NCI-H2171 treated with DMSO at 0.1 percent for 48 hours (cell line): ENCODE measurements around the gene STOML3.

Source experiments
- DNase-seq: peaks from one replicate; lab custom pipeline; 2025; lab: John Stamatoyannopoulos, UW

Gene STOML3

DNA sequence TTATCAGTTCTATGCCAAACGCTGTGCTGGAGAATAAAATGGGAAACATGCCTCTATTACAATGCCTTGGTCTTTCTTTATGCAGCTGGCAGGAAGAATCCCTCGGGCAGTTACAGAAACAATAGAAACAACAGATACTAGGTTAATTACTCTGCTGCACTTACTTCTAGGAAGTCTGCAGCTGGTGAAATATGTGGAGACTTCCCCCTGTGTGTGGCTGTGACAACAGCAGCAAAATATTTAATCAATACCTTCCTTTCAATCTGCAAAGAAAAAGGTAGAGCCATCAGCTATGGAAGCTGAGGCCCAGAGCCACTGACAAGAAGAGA lies 9.9 kb downstream of the STOML3 start:
- DNase-seq, result no peak

DNA sequence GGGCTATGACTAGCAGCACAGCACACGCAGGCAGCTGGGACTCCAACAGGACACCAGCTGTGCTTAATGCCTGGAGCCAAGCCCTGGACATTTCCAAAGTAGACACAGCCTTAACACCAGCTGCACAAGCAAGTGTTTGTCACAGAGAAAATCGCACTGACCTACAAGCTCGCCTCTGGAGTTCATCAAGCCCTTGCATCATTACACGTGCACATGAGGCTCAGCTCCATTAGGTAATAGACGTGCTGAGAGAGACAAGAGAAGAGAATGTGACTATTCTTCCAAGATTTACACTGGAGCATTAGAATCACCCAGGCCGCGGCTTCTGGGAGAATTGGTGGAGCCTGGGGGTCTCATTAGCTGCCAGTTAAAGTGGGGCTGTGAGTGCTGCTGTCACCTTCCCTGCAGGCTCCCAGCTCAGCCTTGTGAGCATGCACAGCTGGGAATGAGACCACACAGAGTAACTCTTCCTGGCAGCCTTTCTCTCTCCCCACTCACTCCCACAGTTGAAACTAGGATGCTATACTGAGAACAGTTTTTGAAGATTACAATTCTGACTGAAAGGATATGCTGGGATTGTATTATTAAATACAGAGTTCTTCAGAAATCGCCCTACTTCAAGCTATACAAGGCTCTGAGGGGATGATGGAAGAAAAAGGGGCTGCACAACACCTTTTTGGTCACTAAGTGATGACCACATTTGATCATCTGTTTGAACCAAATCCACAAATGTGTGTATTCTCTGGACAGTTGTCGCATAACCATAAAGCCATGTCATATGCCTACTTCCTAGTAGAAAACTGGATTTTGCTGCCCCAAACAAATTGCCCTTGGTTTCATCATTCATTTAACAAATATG lies 10.5 kb downstream of the STOML3 start:
- DNase-seq, result no peak

DNA sequence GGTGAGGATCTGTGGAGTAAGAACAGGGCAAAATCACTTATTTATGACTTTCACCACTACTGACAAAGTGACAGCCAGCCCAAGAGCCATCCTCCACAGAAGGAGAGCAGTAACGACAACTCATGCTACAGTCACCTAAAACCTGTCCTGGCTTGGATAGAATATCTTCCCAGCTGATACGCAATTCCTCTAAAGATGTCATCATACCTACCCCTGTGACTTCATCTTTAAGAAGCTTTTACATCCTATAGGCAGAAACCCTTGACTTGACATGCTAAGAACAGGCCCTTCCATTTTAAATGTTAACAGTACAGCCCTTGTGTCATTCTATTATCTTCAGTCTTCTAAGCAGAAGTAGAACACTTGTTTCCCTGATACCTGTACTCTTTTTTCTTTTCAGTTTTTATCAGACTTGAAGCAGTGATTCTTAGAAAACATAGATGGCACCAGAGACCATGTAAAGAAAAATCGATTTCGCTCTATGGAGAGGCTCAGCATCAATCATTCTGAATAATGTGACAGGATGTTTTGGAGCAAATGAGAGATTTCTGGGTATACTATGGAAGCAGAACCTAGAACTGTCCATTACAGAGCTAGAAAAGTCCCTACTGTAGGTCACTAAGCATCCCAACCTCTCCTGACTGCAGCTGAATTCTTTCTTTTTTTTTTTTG lies 20.1 kb downstream of the STOML3 start:
- no peak for DNase-seq

DNA sequence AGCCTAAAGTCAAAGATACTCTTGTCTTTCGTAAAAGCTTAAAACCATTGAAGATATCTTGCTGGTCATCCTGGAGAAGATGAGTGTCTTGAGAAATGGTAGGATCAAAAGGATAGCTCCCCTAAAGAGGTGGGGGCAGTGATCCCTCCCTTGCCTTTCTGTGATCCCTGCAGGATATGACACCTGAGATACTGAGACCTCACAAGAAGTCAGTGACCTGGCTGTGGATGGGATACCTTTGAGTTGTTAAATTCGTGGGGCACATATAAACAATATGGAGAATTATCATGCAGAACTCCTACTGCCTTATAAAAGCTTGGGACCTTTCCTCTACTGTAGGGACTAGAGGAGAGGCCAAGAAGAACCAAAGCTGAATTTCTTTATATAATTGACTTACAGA lies 21.4 kb downstream of the STOML3 start:
- no peak for DNase-seq

DNA sequence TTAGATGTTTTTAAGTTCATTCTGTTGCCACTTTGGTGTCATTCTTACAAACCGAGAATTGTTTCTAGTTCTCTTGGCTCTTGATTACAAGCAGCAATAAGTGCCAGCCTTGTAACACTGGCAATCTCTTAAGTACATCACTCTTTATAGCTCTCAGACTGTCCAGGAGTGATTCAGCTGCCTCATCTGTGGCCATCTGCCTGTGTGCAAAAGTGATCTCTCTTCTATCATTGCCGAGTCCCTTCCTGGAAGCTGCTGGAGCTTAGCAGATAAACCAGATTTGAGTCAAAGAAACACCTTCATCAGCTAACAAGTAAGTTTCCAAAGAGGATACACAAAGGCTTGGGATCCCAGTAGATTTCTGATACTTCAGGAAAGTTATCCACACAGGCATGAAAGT lies 23.2 kb downstream of the STOML3 start:
- DNase-seq, result no peak

DNA sequence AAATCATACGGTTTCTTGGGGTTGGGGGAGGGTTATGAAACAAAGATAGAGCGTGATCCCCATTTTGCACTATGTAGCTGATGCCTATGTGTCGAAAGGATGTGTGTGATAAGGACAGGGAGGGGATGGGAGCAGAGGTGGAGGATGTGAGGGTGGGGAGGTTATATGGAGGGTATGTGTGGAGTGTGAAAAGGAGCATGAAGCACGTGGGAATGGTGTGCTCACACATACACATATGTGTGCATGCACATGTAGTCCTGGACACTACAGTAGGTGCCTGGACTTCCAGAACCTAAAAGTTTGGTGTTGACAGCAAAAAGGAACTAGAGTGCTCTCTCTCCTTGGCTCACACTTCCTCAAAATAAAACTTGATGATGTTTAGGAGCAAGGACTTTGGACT lies 25.4 kb downstream of the STOML3 start:
- DNase-seq, result no peak

DNA sequence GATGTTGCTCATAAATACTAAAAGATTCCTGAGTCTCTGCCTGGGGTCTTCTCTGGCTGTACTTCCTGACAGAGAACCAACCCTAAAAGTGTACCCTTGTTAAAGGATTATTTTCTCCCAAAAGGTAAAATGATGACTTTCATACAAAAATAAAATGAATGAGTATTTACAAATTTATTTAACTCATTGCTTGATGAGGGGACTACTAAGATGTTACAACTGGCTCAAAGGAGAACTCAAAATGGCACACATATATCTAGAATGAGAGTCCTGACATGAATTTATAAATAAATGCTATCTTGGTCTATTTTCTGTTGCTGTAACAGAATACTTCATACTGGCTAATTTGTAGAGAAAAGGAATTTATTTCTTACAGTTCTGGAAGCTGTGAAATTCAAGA lies 30.5 kb downstream of the STOML3 start:
- DNase-seq, result no peak

DNA sequence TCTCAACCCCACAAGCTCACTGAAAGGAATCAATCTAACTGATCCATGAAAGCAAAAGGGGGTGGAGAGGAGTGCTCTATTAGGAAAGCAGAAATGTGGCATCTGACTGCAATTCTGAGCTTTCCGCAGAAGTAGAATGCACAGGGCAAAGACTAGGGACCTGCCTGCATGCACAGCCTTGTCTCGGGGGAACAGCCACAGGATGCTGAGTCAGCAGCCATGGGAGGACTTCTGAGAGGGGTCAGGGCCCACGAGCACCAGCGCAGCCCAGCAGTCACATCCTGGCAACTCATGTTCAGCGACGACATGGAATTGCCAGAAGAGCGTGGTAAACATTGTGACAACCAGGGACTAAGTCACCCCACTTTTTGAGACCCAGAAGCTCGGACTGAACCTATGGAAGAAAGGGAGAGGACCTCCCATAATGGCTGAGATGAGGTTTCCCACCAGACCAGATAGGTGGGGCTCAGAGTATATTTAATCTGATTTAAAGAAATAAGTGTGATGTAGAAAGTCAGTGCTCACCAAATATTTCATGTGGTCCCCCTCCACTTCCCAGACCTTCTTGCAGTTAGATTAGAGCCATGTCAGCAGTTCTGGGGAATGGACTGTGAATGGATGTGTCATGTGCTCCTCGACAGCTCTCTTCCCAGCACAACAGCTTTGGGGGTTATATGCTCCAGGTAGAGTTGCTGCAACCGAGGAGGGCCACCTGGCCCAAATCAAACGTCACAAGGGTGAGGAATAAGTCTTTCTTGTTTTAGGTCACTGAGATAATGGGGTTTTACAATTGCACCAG lies 32.6 kb downstream of the STOML3 start:
- DNase-seq, result no peak

DNA sequence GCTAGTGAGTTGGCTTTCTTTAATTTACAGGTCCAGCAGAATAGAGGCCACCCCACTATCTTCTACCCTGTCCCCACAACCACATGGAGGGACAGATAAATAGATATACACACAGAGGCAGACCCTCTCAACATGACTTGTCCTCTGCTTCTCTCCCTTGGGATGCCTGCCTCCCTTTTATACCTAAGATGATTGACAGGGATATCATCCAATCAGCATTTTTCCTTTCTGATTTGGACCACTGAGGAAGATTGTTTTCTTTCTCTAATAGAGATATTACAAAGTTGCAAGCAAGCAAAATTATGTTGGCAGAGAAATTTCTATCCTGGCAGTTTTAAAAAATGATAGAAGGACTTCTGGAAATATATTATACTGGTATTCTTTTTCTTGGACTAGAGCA lies 35.8 kb downstream of the STOML3 start:
- DNase-seq, result no peak

DNA sequence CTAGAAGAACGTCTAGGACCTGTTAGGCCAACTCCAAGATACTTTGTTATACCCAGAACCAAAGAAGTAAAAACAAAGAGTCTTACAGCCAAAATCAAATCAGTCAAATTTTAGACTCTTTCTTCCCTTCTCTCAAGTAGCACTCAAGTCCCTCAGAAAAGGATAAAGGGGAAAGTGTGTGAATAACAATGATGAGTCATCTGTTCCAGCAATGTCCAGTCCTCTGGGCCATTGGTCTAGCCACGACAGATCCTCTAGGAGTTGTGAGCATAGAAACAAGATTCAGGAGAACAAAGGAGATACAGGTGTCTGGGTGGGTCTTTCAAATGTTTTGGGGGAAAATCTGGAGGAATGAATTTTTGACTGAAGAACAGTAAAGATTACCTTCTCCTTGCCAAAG lies 36.3 kb downstream of the STOML3 start:
- DNase-seq, result no peak

DNA sequence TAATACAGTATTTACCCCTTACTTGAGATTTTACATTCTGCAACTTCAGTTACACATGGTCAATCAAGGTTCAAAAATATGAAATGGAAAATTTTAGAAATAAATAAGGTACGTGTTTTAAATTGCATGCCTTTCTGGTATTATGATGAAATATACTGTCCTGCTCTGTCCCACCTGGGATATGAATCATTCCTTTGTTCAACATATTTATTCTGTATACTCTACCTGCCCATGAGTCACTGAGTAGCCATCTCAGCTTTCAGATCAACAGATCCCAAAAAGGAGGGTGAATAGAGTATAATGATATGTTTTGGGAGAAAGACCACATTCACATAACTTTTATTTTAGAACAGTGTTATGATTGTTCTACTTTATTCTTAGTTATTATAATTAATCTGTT lies 37.8 kb downstream of the STOML3 start:
- no peak for DNase-seq

DNA sequence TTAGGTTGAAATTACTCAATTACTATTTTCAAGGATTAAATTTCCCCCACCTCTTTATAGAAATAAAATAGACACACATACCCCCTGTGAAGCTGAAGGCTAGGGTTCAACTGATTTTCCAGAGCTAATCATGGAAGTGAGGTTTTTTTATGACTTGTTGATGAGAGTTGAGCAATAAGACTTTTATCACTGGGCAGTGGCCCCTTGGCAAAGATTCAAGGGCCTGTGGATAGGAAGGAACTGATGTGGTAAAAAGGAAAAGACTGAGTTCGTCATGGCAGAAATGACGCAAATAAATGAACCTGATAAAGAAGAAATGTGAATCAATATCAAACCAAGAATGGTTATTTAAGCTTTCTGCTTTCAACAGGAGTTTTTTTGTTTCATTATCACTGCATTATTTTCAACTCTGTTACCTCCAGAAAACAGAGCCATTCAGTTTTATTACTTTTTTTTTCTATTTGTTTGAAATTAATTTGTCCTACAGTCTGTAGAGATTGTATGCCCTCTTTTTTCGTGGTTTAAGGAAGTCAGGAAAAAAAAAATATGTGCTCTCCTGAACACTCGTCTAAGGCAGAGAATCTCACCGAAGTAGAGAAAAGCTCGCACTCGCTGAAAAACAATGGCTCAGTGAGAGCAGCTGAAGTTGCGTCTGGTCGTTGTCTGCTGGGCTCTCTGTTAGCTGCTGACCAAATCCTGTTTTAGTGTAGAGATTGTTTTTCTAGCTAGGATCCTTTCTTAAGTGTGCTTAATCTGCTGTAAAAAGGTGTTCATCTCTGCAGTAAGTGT lies 38.9 kb downstream of the STOML3 start:
- DNase-seq, result no peak

DNA sequence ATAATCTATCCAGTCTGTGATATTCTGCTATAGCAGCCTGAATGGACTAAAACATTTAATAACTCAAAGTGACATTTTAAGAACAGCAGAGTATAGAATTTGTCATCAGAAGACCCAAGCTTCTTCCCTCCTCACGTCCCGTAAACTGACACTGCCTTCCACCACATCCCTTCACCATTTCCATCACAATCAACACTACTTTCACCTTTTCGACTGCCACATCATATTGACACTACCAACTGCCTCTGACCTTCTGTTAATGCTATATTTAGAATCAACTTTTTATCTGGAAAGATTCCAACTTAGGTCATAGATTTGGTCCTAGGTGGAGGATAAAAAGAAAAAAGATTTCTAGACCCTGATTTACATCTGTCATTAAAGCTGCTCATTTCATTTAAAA lies 39.6 kb downstream of the STOML3 start:
- no peak for DNase-seq

DNA sequence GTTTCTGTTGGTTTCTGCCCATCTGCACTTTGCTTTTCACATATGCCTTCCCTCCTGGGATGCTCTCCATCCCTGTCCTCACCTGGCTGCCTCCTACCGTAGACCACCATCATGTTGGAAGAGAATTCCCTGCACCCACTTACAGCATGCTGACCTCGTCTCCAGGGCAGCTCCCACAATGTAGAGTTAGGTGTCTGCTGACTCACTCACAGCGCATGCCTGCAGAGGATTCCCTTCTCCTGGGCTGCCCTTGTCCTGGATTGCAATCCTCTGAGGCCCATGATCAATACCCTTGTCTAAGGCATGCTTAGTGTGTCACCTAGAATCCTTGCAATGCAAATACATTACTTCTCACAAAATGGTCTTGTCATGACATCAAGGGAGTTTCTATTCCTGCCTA lies 43.6 kb downstream of the STOML3 start:
- no peak for DNase-seq

DNA sequence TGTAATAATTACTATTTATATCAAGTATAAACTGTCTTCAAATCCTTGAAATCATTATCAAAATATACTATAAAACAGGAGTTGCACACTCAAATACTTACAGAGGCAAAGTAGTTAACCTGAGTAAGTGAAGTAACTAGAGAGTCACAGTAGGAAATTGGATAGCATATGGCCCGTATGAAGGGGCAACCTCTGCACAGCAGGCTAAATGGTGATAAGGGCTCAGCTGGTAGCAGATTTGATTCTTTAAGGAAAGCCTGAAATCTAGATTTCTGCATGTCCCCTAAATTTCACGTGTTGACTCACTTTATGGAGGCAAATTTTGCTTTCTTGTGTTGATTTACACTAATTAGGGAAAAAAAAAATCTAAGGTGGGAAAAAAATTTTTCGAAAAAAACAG lies 46.4 kb downstream of the STOML3 start:
- peak; percentile 1 for DNase-seq

DNA sequence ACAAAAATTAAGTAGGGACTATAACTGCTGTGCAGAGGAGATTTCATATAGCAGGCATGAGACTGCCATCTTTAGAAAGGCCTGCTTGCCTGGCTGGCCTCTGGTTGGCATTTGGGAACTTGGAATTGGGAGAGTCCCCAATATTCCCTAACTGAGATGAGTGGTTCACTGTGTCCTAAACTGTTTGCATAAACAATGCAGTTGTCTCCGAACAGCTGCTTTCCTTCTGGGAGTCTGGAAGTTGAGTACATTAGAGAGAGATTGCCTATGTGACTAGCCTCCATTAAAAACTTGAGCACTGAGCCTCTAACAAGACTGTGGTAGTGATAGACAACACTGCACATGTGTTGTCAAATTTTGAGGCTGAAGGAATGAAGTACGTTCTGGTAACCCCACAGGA lies 47.4 kb downstream of the STOML3 start:
- no peak for DNase-seq

DNA sequence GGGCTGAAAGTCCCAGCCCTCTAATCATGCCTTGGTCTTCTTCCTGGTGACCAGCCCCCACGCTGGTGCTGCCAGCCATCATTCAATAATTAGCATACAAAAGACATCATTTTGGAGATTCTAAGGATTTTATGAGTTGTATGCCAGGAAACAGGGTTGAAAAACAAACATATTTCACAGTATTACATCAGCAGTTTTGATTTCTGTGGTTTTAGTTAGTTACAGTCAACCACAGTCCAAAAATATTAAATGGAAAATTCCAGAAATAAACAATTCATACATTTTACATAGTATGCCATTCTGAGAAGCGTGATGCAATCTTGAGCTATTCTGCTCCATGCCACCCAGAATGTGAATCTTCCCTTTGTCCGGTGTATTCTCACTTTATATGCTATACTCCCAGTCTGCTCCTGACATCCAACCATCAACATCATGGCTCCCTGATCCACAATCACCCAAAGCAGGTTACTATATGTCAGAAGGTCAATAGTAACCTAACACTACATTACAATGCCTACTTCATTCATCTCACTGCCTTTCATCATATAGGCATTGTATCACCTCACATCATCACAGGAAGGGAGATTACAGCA lies 49.2 kb downstream of the STOML3 start:
- no peak for DNase-seq

DNA sequence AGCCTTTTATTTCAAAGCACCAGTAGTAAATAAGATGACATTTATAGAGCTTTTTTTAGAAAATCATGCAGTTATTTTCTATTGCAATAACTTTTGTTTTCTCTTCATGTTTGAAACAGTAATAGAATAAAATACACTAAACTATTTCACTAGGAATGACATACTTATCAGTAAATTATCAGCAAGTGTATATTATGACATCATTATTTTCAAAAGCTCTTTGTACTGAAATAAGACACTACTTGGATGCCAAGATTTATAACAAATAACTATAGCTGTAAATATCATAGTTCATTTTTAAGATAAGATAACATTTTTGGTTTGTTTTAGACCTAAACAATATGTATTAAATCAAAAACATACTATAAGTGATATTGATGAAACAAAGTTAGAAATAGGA lies 56.8 kb downstream of the STOML3 start:
- DNase-seq, result no peak

DNA sequence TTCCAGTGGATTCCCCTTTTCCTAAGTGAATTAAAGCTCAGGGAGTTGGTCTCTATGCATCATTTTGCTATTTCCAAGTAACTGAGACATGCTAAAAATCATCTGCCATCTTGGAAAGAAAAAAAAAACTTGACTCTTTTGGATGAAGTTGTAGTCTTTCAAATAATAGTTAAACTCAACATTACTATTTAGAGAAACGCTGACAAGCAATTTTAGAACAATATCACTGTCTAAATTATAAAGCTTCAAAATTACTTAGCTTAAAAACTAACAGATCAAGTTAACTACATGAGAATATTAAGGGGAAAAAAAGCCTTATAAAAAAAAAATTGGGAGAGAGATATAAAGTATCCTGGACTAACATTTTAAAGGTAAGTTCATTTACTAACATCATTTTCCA lies 68.5 kb downstream of the STOML3 start:
- DNase-seq, result no peak

DNA sequence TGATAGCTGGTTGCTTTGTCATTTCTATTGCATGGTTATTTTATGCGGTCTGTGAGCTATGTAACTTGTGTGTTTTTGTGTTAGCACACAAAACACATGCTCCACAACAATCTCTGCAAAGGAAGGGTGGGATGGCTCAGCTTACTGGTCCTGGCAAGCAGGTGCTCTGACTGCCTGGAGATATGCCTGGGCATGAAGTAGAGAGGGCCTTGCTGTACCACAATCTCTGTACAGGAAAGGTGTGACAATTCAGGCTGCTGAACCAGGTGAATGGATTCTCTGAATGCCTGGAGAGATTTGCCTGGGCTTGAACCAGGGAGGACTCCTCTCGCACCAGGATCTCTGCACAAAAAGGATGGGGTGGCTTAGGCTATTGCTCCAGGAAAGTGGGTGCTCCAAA lies 69.5 kb downstream of the STOML3 start:
- no peak for DNase-seq
